H1 (cell line): Measurements from ENCODE around the gene BNIP1. TPM values are rescaled to one million over a fixed set of nuclear protein-coding genes. Genes with fewer than 3 reads are reported as not detected.

ENCODE experiments used
- BCL11A ChIP-seq, 2 experiments: IDR thresholded peaks; one replicate each; pipeline ENCODE4 v1.6.1; 2011; ENCODE audit warnings: low read depth in 2 of 2, low read length in 2 of 2, mild to moderate bottlenecking in 2 of 2
- CHD2 ChIP-seq: IDR thresholded peaks from 2 replicates; pipeline ENCODE4 v1.6.1; 2012; ENCODE audit warnings: low read length, improper control_type of control experiment
- CHD7 ChIP-seq: fragments of 300-600 bp; sonication (generic); IDR thresholded peaks from 2 replicates; pipeline ENCODE4 v1.7.1; 2012; ENCODE audit warnings: low read length, moderate library complexity, mild to moderate bottlenecking, inconsistent platforms; ENCODE audit not compliant: insufficient replicate concordance
- polyA plus RNA-seq, 7 experiments: library from polyadenylated mRNA; depleted of rRNA in 3 of 7; stranded (reverse) in 5 of 7; unstranded in 2 of 7; fragments of >200 nt in 5 of 7; fragments of 200-250 nt in 2 of 7; gene quantifications; 1 replicate in 5 of 7; 2 replicates in 1 of 7; 4 replicates in 1 of 7; pipeline versions ENCODE4 v1.2.1 to v1.2.3, GENCODE V29; 2011 to 2013; ENCODE audit warnings: missing spikeins in 2 of 7, mixed read lengths in 2 of 7
- total RNA-seq: library from RNA; stranded (reverse); fragmentation: NEBNext Ultra II Directional; extraction: Animal tissue kit (Norgen Biotek cat#: 25700); gene quantifications from 2 replicates; pipeline ENCODE4 v1.2.1, GENCODE V29; 2021

BNIP1 gene
- total and polyA plus RNA-seq, 2 of the 8 experiments (the other 6 are each of a cell fraction or from before 2014, with no cell fraction given) = 13.5 to 14.7 TPM

- TF ChIP-seq CHD7 (no peak), CHD2 (no peak), BCL11A (IDR thresholded peaks at IDR 0.05; ENCODE audit: low read depth in 2 of 2, low read length in 2 of 2) (no peak)
These were observed 53.7 kb downstream of the BNIP1 start (continued) for GRCh38 chr5:173198049-173198448.
